Measurements from ENCODE around the gene CACNA1C.

CACNA1C gene

DNA sequence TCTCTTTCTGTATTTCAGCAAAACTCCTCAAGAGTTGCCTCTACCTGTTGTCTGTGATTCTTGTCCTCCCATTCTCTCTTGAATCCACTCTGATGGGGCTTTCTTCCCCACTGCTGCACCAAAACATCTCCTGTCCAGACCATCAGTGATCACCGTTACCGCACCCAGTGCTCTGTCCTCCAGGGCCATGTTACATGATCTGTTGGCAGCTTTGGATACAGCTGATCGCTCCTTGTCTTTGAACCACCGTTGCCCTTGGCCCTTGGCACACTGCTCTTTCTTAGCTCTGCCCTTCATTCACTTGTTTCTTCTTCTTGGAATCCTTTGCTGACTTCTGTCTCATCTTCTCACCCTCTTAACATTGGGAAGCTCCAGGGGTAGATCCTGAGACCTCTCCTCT lies 408.3 kb downstream of the CACNA1C start:
- DNase-seq (ENCODE audit: low spot score) = no peak
- TF ChIP-seq, protein P1, sequence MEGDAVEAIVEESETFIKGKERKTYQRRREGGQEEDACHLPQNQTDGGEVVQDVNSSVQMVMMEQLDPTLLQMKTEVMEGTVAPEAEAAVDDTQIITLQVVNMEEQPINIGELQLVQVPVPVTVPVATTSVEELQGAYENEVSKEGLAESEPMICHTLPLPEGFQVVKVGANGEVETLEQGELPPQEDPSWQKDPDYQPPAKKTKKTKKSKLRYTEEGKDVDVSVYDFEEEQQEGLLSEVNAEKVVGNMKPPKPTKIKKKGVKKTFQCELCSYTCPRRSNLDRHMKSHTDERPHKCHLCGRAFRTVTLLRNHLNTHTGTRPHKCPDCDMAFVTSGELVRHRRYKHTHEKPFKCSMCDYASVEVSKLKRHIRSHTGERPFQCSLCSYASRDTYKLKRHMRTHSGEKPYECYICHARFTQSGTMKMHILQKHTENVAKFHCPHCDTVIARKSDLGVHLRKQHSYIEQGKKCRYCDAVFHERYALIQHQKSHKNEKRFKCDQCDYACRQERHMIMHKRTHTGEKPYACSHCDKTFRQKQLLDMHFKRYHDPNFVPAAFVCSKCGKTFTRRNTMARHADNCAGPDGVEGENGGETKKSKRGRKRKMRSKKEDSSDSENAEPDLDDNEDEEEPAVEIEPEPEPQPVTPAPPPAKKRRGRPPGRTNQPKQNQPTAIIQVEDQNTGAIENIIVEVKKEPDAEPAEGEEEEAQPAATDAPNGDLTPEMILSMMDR (IDR thresholded peaks at IDR 0.05; ENCODE audit: borderline replicate concordance, control extremely low read depth, extremely low read depth, insufficient read depth, missing control alignments) = no peak
- in situ Hi-C loops (cut with MboI; ENCODE audit: low sequenced_read_pairs, unreplicated experiment) = no loop called here

DNA sequence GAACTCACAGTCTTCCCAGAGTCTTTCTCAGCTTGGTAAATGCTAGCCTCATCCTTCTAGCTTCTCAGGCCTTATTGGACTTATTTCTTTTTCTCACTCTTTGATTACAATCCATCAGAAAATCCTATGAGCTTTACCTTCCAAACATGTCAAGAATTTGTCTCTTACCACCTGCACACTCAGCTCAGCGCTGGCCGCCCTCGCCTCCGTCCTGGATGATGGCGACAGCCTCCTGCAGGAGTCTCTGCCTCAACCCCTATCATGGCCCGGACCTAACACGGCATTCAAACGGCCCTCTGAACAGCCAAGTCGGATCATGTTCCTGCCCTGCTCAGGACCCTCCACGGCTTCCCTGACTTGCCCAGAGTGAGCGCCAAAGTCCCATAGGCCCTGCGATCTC lies 408.9 kb downstream of the CACNA1C start:
- in situ Hi-C loops (cut with MboI; ENCODE audit: low sequenced_read_pairs, unreplicated experiment) = no loop called here
- TF ChIP-seq, protein P1 (IDR thresholded peaks at IDR 0.05; ENCODE audit: borderline replicate concordance, control extremely low read depth, extremely low read depth, insufficient read depth, missing control alignments) = no peak
- DNase-seq (ENCODE audit: low spot score) = no peak

DNA sequence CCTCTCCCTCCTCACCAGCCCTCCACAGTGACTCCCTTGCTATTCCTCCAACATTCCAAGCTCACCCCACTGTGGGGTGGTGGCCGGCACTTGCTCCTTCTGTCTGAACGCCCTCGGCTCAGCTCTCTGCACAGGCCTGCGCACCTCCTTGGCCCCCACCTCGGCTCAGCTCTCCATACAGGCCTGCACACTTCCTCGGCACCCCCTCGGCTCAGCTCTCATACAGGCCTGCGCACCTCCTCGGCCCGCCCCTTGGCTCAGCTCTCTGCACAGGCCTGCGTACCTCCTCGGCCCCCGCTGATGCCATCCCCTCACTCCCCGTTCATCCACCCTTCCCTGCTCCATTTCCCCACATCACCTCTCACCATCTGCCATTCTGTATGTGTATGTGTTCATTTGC lies 409.3 kb downstream of the CACNA1C start:
- in situ Hi-C loops (cut with MboI; ENCODE audit: low sequenced_read_pairs, unreplicated experiment) = no loop called here
- no peak for DNase-seq (ENCODE audit: low spot score)
- TF ChIP-seq, protein P1 (IDR thresholded peaks at IDR 0.05; ENCODE audit: borderline replicate concordance, control extremely low read depth, extremely low read depth, insufficient read depth, missing control alignments) = no peak

DNA sequence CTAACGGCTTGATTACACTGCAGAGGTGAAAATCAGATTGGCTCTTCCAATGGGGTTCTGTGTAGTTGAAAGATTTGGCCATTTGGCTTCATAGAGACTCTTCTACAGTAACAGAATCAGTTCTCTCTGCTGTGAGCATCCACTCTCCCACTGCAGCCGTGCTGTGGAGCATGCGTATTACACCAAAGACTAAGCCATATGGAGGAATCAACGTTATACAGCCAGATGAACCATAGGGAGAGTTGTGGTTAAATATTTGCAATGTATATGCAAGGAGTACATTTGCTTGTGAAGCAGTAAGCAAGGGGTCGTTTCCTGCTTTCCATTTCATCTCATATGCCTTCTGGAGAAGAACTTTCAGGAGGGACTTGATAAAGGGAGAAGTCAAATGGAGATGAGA lies 410.9 kb downstream of the CACNA1C start:
- TF ChIP-seq, protein P1 (IDR thresholded peaks at IDR 0.05; ENCODE audit: borderline replicate concordance, control extremely low read depth, extremely low read depth, insufficient read depth, missing control alignments) = no peak
- DNase-seq (ENCODE audit: low spot score) = no peak
- in situ Hi-C loops (cut with MboI; ENCODE audit: low sequenced_read_pairs, unreplicated experiment) = no loop called here

DNA sequence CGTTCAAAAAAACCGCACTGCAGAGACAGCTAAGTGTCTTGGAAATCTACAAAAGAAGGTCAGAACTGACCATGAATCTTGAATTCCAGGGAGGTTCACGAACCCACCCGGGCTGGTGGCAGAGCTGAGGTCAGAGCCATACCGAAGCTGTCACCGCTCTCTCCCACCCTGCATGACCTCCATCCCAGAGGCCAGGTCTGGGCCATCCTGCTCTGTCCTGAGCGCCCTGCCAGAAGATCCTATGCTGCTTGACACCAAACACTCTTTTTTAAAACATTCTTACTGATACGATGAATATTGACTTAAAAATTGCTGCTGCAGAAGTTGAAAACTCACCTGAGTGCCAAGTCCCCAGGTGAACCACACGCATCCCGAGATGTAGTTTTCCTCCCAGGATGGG lies 412.9 kb downstream of the CACNA1C start:
- in situ Hi-C loops (cut with MboI; ENCODE audit: low sequenced_read_pairs, unreplicated experiment) = no loop called here
- TF ChIP-seq, protein P1 (IDR thresholded peaks at IDR 0.05; ENCODE audit: borderline replicate concordance, control extremely low read depth, extremely low read depth, insufficient read depth, missing control alignments) = no peak
- no peak for DNase-seq (ENCODE audit: low spot score)

DNA sequence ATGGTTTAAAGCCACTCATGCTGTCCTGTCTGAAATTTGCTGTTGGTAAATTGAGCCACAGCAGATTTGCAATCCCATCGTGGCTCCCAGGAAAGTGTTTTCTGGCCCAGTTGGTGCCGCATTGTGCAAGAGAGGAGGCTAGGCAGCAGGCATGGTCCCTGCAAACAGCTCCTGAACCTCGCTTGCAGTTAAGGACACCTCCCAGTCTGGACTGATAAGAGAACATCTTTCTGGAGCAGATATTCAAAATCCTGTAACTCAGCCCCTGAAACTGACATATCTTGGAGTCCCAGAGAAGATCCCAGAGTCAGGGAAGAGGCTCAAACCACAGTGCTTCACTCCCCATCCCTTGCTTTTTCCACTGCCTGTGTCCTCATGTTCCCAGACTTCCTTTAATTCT lies 413.4 kb downstream of the CACNA1C start:
- TF ChIP-seq, protein P1 (IDR thresholded peaks at IDR 0.05; ENCODE audit: borderline replicate concordance, control extremely low read depth, extremely low read depth, insufficient read depth, missing control alignments) = no peak
- in situ Hi-C loops (cut with MboI; ENCODE audit: low sequenced_read_pairs, unreplicated experiment) = no loop called here
- DNase-seq (ENCODE audit: low spot score) = no peak
